Ishikawa (cell line): ENCODE data around the gene GBF1.

Experiments used
- CREB1 ChIP-seq: IDR thresholded peaks from 2 replicates; pipeline ENCODE4 v1.6.1; 2012; ENCODE audit warnings: low read depth
- EP300 ChIP-seq: IDR thresholded peaks from 2 replicates; pipeline ENCODE4 v1.6.1; 2012; ENCODE audit warnings: borderline replicate concordance
- MAX ChIP-seq: IDR thresholded peaks from 2 replicates; pipeline ENCODE4 v1.6.1; 2012
- RAD21 ChIP-seq: IDR thresholded peaks from 2 replicates; pipeline ENCODE4 v1.6.1; 2012; ENCODE audit warnings: low read depth
- TAF1 ChIP-seq: IDR thresholded peaks from 2 replicates; pipeline ENCODE4 v1.6.1; 2012; ENCODE audit warnings: low read depth, mild to moderate bottlenecking
- TEAD4 ChIP-seq: IDR thresholded peaks from 2 replicates; pipeline ENCODE4 v1.6.1; 2012
- USF1 ChIP-seq: IDR thresholded peaks from 2 replicates; pipeline ENCODE4 v1.6.1; 2012
- ZBTB7A ChIP-seq: IDR thresholded peaks from 2 replicates; pipeline ENCODE4 v1.6.1; 2012; ENCODE audit warnings: low read depth

GRCh38 chr10:102334101-102334500, 88.8 kb downstream of the GBF1 start:
- TF ChIP-seq USF1: no peak
- TF ChIP-seq TAF1: no peak
- TF ChIP-seq MAX: no peak
- TF ChIP-seq EP300: no peak
- TF ChIP-seq RAD21: no peak
- TF ChIP-seq ZBTB7A: no peak
- TF ChIP-seq TEAD4: no peak
- TF ChIP-seq CREB1: no peak
